GM12878 (cell line): Measurements from ENCODE around the gene CARD11. TPM values are rescaled to one million over a fixed set of nuclear protein-coding genes. Genes with fewer than 3 reads are reported as not detected.

Source experiments
- ATAC-seq: fragments of 200-7000 bp; cut with Tn5 transposase; 3 replicates; pipeline ENCODE4 v1.9.1; 2020; ENCODE audit warnings: mild to moderate bottlenecking, moderate library complexity
- BruUV-seq: library from RNA; stranded (reverse); fragments of 400-500 nt; replicated peaks from 2 replicates; lab custom pipeline; 2021; lab: Mats Ljungman, UMichigan
- CTCF ChIA-PET: fragments of 300-600 bp; sonication (Branson Sonifier 250); formaldehyde crosslinking; extraction: SDS; loops from one replicate; lab custom pipeline; 2021; ENCODE audit warnings: inconsistent platforms; lab: Yijun Ruan, JAX
- POLR2A ChIA-PET: fragments of 350-600 bp; formaldehyde crosslinking; extraction: SDS; loops from one replicate; lab custom pipeline; 2021; ENCODE audit warnings: inconsistent platforms; lab: Charles Lee
- RAD21 ChIA-PET: fragments of 300-600 bp; sonication (Branson Sonifier 250); formaldehyde crosslinking; loops from one replicate; lab custom pipeline; 2023; ENCODE audit warnings: antibody characterized with exemption; ENCODE audit not compliant: unreplicated experiment; lab: Charles Lee
- SMC1A ChIA-PET: fragments of 300-600 bp; sonication (Branson Sonifier 250); formaldehyde crosslinking; loops from one replicate; lab custom pipeline; 2023; ENCODE audit not compliant: unreplicated experiment, uncharacterized antibody; lab: Charles Lee
- DNase-seq: peaks from one replicate; pipeline ENCODE4 v3.0.0-alpha.2; 2011; ENCODE audit warnings: low read depth, low spot score
- FAIRE-seq: peaks from 3 replicates; lab custom pipeline; 2011; peaks lifted over from hg19 to GRCh38; lab: Jason Lieb, UNC
- H2AFZ ChIP-seq: 2 replicates; pipeline ENCODE4 v1.6.0; 2011; ENCODE audit warnings: low read depth, low read length, control low read depth; ENCODE audit not compliant: control insufficient read depth
- H3K27ac ChIP-seq: 2 replicates; pipeline ENCODE4 v1.5.1; 2011; ENCODE audit warnings: control low read depth; ENCODE audit not compliant: control insufficient read depth, insufficient read depth
- H3K27me3 ChIP-seq, 2 experiments: replicated peaks in 1 of 2; 2 replicates each; pipeline versions ENCODE4 v1.6.0 to v1.6.1; 2011; ENCODE audit warnings: low read length in 1 of 2; ENCODE audit not compliant: control insufficient read depth in 2 of 2, insufficient read depth in 2 of 2
- H3K36me3 ChIP-seq, 2 experiments: 2 replicates each; pipeline ENCODE4 v1.5.1; 2011; ENCODE audit warnings: low read length in 1 of 2; ENCODE audit not compliant: control insufficient read depth in 2 of 2, insufficient read depth in 2 of 2
- H3K4me1 ChIP-seq: 2 replicates; pipeline ENCODE4 v1.6.1; 2011; ENCODE audit warnings: mild to moderate bottlenecking, low read length, moderate library complexity, mixed read lengths; ENCODE audit not compliant: control insufficient read depth, insufficient read depth
- H3K4me2 ChIP-seq: 2 replicates; pipeline ENCODE4 v1.6.0; 2011; ENCODE audit warnings: control low read depth; ENCODE audit not compliant: control insufficient read depth, insufficient read depth
- H3K4me3 ChIP-seq: fragments of 200-600 bp; sonication (generic); 2 replicates; pipeline ENCODE4 v1.5.1; 2016
- H3K79me2 ChIP-seq: 2 replicates; pipeline ENCODE4 v1.6.0; 2011; ENCODE audit warnings: low read length; ENCODE audit not compliant: control insufficient read depth, insufficient read depth
- H3K9ac ChIP-seq: 2 replicates; pipeline ENCODE4 v1.8.0; 2011; ENCODE audit warnings: low read length, control low read depth, mixed read lengths; ENCODE audit not compliant: control insufficient read depth, insufficient read depth
- H3K9me3 ChIP-seq: replicated peaks from 3 replicates; pipeline ENCODE4 v1.5.1; 2011; ENCODE audit warnings: mild to moderate bottlenecking, low read length; ENCODE audit not compliant: control insufficient read depth, insufficient read depth
- H4K20me1 ChIP-seq: 2 replicates; pipeline ENCODE4 v1.6.0; 2011; ENCODE audit not compliant: control insufficient read depth, insufficient read depth
- EP300 ChIP-seq, 2 experiments: fragments of 150-350 bp in 1 of 2; IDR thresholded peaks; 2 replicates each; pipeline ENCODE4 v1.6.1; 2011 to 2012; ENCODE audit warnings: low read depth in 2 of 2, low read length in 2 of 2, borderline replicate concordance in 1 of 2, improper control_type of control experiment in 1 of 2, inconsistent platforms in 1 of 2; ENCODE audit not compliant: control insufficient read depth in 1 of 2
- FOXK2 ChIP-seq: fragments of 450-650 bp; IDR thresholded peaks from 2 replicates; pipeline ENCODE4 v1.6.1; 2017; ENCODE audit warnings: mild to moderate bottlenecking, moderate library complexity
- HDAC6 ChIP-seq: fragments of 200-600 bp; sonication (generic); IDR thresholded peaks from one replicate; pipeline ENCODE4 v1.8.0; 2017; ENCODE audit warnings: antibody characterized with exemption; ENCODE audit not compliant: unreplicated experiment
- KDM1A ChIP-seq: fragments of 200-600 bp; sonication (generic); IDR thresholded peaks from 2 replicates; pipeline ENCODE4 v1.6.1; 2016; ENCODE audit warnings: borderline replicate concordance
- MTA3 ChIP-seq: IDR thresholded peaks from 2 replicates; pipeline ENCODE4 v1.6.1; 2012; ENCODE audit warnings: low read length, inconsistent platforms, borderline replicate concordance
- NFYB ChIP-seq: IDR thresholded peaks from 2 replicates; pipeline ENCODE4 v1.6.1; 2011; ENCODE audit warnings: low read depth, mild to moderate bottlenecking, low read length, improper control_type of control experiment, moderate library complexity; ENCODE audit not compliant: insufficient read depth
- PAX5 ChIP-seq: IDR thresholded peaks from 2 replicates; pipeline ENCODE4 v1.6.1; 2011; ENCODE audit warnings: low read depth, low read length, borderline replicate concordance
- RAD21 ChIP-seq: IDR thresholded peaks from 2 replicates; pipeline ENCODE4 v1.6.1; 2011; ENCODE audit warnings: mild to moderate bottlenecking, low read depth, low read length, moderate library complexity; ENCODE audit not compliant: insufficient read depth
- SP1 ChIP-seq: IDR thresholded peaks from one replicate; pipeline ENCODE4 v1.6.1; 2011; ENCODE audit warnings: low read depth, low read length
- WGBS: methylation state at CpG from one replicate; pipeline ENCODE4 v1.1.6; 2016; ENCODE audit warnings: low lambda C conversion rate; ENCODE audit not compliant: insufficient replicate concordance, insufficient coverage; ENCODE audit errors: missing lambda C conversion rate; 5-methylcytosine and 5-hydroxymethylcytosine counted together
- in situ Hi-C: fragments of 300-500 bp; cut with MboI; formaldehyde crosslinking; loops from 9 replicates; pipeline ENCODE4 v1.14.3; 2018; ENCODE audit warnings: mixed read lengths
- intact Hi-C: fragments of 100-400 bp; cut with micrococcal nuclease; formaldehyde crosslinking; loops from one replicate; pipeline ENCODE4 v1.14.2; 2022; ENCODE audit not compliant: unreplicated experiment
- polyA plus RNA-seq, 11 experiments: library from polyadenylated mRNA; depleted of rRNA in 4 of 11; unstranded in 6 of 11; stranded (reverse) in 5 of 11; fragments of >200 nt; fragmentation: Nextera tagmentation in 4 of 11; fragmentation: Illumina TruSeq in 1 of 11; extraction: Ambion mirVana in 4 of 11; extraction: Trizol in 1 of 11; gene quantifications; 1 replicate in 1 of 11; 2 replicates in 10 of 11; pipeline versions ENCODE4 v1.2.1 to v1.2.3, GENCODE V29; 2011 to 2016; ENCODE audit warnings: inconsistent platforms in 2 of 11, missing spikeins in 2 of 11, low read depth in 1 of 11
- total RNA-seq, 4 experiments: library from RNA; depleted of rRNA in 3 of 4; stranded (reverse); fragments of >200 nt in 3 of 4; fragmentation: Illumina TruSeq in 1 of 4; extraction: Trizol in 1 of 4; gene quantifications; 2 replicates each; pipeline versions ENCODE4 v1.2.1 to v1.2.3, GENCODE V29; 2013 to 2021

CARD11 gene
- total and polyA plus RNA-seq, 10 of the 15 experiments (the other 5 are each of a cell fraction or from before 2014, with no cell fraction given): 0.27 to 72.0 (median 28.4) TPM

GRCh38 chr7:2928613-2929311, 114.9 kb downstream of the CARD11 start:
- Histone ChIP-seq H3K27ac (no peak overlapping the region), H3K4me1 (no peaks in the 10 kb centered on the region), H3K79me2 (no peaks in the 10 kb centered on the region), H3K9ac (no peak overlapping the region), H3K36me3 (peaks cover 0 to 7% of the 10 kb centered on the region in 2 experiments; a peak in 3 of 4 replicates), H3K4me2 (no peak overlapping the region), H2AFZ (no peak overlapping the region), H4K20me1 (no peaks in the 10 kb centered on the region), H3K4me3 (no peak overlapping the region), H3K9me3 (no peaks in the 10 kb centered on the region), H3K27me3 (no peaks in the 10 kb centered on the region)
- WGBS: 97% methylated on average over 35 of the region's 35 CpGs
- DNase-seq: no peak
- BruUV-seq: no TSS peak
- POLR2A ChIA-PET: no interaction called here
- intact Hi-C loops: no loop called here
- CTCF ChIA-PET: interaction anchor here (0.7 kb wide), 1 partner anchor 20 kb away, joined by 3 read pairs; no protein-coding TSS in a partner anchor
- no peak for ATAC-seq
- in situ Hi-C loops: no loop called here
- FAIRE-seq: no peak
- RAD21 ChIA-PET: no interaction called here
- TF ChIP-seq FOXK2 (no peak), SP1 (no peak), MTA3 (no peak), KDM1A (no peak), NFYB (no peak), RAD21 (no peak), HDAC6 (no peak), PAX5 (no peak), EP300 (IDR thresholded peaks at IDR 0.05; ENCODE audit: borderline replicate concordance in 1 of 2, control insufficient read depth in 1 of 2, low read depth in 2 of 2, low read length in 2 of 2) (no peak)
- TF ChIP-seq, all 136 proteins: peak for 0
- SMC1A ChIA-PET: interaction anchor here (0.7 kb wide), 1 partner anchor 13 kb away, joined by 3 read pairs; no protein-coding TSS in a partner anchor
